ENCODE data around the gene SLC9A9. TPM values are rescaled to one million over a fixed set of nuclear protein-coding genes. Genes with fewer than 3 reads are reported as not detected.

Gene SLC9A9
- total and polyA plus RNA-seq, 2 of the 8 experiments (the other 6 are each of a cell fraction or from before 2014, with no cell fraction given): 0.48 to 1.1 TPM

- POLR2A ChIA-PET (ENCODE audit: partially characterized antibody): interaction anchor here (1.3 kb wide), 1 partner anchor 86 kb away, joined by 4 read pairs; the partner anchor contains the start of gene DIPK2A
- 54% methylated on average over 1 of the region's 1 CpG; no CpG with 5 or more reads in 1 of the 2 experiments for WGBS, 2 experiments (ENCODE audit: extremely low coverage in 1 of 2, insufficient coverage in 1 of 2, insufficient read length in 1 of 2, insufficient replicate concordance in 2 of 2, low coverage in 1 of 2, low lambda C conversion rate in 2 of 2, missing lambda C conversion rate in 1 of 2)
- CTCF ChIA-PET (ENCODE audit: partially characterized antibody): interaction anchor here (0.6 to 5.0 kb wide), 29 partner anchors 9 to 752 kb away, joined by 3 to 46 read pairs (median 4); partner anchors contain the start of gene DIPK2A
Measured at GRCh38 chr3:143885780-143886427, 37.6 kb upstream of the SLC9A9 start.

More at GRCh38 chr3:143885780-143886427, 37.6 kb upstream of the SLC9A9 start:
- Histone ChIP-seq H3K79me2 (ENCODE audit: control insufficient read depth in 1 of 2, insufficient read depth in 2 of 2, low read length in 2 of 2) (no peaks in the 10 kb centered on the region), H3K4me1 (replicated peaks in 1 of 4; ENCODE audit: control insufficient read depth in 3 of 4, insufficient read depth in 4 of 4, low read length in 3 of 4) (peaks cover 3 to 11% (median 7%) of the 10 kb centered on the region in 4 experiments; a peak in 5 of 7 replicates), H3K79me1 (ENCODE audit: low read depth, low read length) (no peaks in the 10 kb centered on the region), H2BK12ac (ENCODE audit: low read depth, low read length) (no peak overlapping the region), H3K56ac (replicated peaks; ENCODE audit: insufficient read length, low read depth, low read length) (no peak overlapping the region), H3K14ac (ENCODE audit: insufficient read length) (no peak overlapping the region), H3K9me3 (ENCODE audit: insufficient read depth in 2 of 2, low read depth in 1 of 2, low read length in 1 of 2) (no peaks in the 10 kb centered on the region), H2BK5ac (ENCODE audit: low read depth, low read length) (no peak overlapping the region), H3K27ac (ENCODE audit: low read depth, low read length) (no peak overlapping the region), H4K8ac (ENCODE audit: extremely low read depth, insufficient read depth, low read length) (no peak overlapping the region), H3K4me2 (ENCODE audit: insufficient read depth in 1 of 2, low read depth in 2 of 2, low read length in 2 of 2) (no peak overlapping the region), H3K36me3 (ENCODE audit: control insufficient read depth in 2 of 4, insufficient read depth in 4 of 4, low read length in 3 of 4) (no peaks in the 10 kb centered on the region), H2AK5ac (ENCODE audit: low read depth, low read length) (no peak overlapping the region), H4K20me1 (replicated peaks in 1 of 2; ENCODE audit: control insufficient read depth in 1 of 2, insufficient read depth in 2 of 2, low read length in 2 of 2) (no peaks in the 10 kb centered on the region), H2BK15ac (ENCODE audit: low read length) (no peak overlapping the region), H2BK120ac (replicated peaks; ENCODE audit: low read depth, low read length) (no peak overlapping the region), H3K4me3 (ENCODE audit: extremely low read depth in 1 of 4, insufficient read depth in 2 of 4, low read depth in 3 of 4, low read length in 4 of 4) (no peak overlapping the region), H2BK20ac (ENCODE audit: low read length) (no peak overlapping the region), H3K23me2 (ENCODE audit: low read depth, low read length) (no peaks in the 10 kb centered on the region), H4K5ac (ENCODE audit: insufficient read length, low read depth, low read length) (no peak overlapping the region), H3K18ac (ENCODE audit: extremely low read depth, low read length) (no peak overlapping the region), H4K91ac (replicated peaks; ENCODE audit: insufficient read length, low read length) (no peak overlapping the region), H3K4ac (replicated peaks; ENCODE audit: insufficient read length, low read depth, low read length) (no peak overlapping the region), H2AFZ (ENCODE audit: low read length) (no peak overlapping the region), H3K23ac (ENCODE audit: insufficient read length) (no peak overlapping the region), H3K27me3 (replicated peaks in 1 of 4; ENCODE audit: control insufficient read depth in 3 of 4, extremely low read depth in 1 of 4, insufficient read depth in 3 of 4, low read length in 3 of 4) (peaks cover 0 to 2% (median 0%) of the 10 kb centered on the region in 4 experiments; a peak in 1 of 7 replicates), H3K9ac (replicated peaks in 1 of 4; ENCODE audit: extremely low read depth in 1 of 4, low read depth in 3 of 4, low read length in 3 of 4) (no peak overlapping the region)
- FAIRE-seq (peak; percentile 93), DNase-seq (ENCODE audit: low read depth in 1 of 2, low spot score in 2 of 2) (no peak)
- TF ChIP-seq SRF (IDR thresholded peaks at IDR 0.05; ENCODE audit: low read depth, low read length) (no peak), KDM4A (IDR thresholded peaks at IDR 0.05; ENCODE audit: low read depth, low read length, severe bottlenecking) (no peak), SIX5 (IDR thresholded peaks at IDR 0.05; ENCODE audit: low read depth, low read length) (no peak), CTBP2 (IDR thresholded peaks at IDR 0.05; ENCODE audit: borderline replicate concordance, insufficient read depth, insufficient read length, low read length) (no peak), RAD21 (IDR thresholded peaks at IDR 0.05 in 1 of 2, conservative IDR thresholded peaks at IDR 0.05 in 1 of 2; ENCODE audit: low read depth in 2 of 2, low read length in 2 of 2) (peak; percentile 80 to 82), POLR2AphosphoS5 (IDR thresholded peaks at IDR 0.05; ENCODE audit: low read depth, low read length) (no peak), CTCF (IDR thresholded peaks at IDR 0.05; ENCODE audit: control extremely low read depth in 1 of 3, insufficient read depth in 1 of 3, low read depth in 1 of 3, low read length in 3 of 3) (peak in 2 of 3 experiments; percentile 68 to 80; a peak in 3 of 4 replicates), KDM1A (IDR thresholded peaks at IDR 0.05; ENCODE audit: borderline replicate concordance, low read length) (no peak)
